Left lung (tissue), 10 donors: Measurements from ENCODE around the gene FHL2. TPM values are rescaled to one million over a fixed set of nuclear protein-coding genes. Genes with fewer than 3 reads are reported as not detected.

Experiments
- ATAC-seq: fragments of 200-7000 bp; cut with Tn5 transposase; one replicate; pipeline ENCODE4 v1.9.1; 2020; ENCODE audit warnings: moderate library complexity
- DNase-seq, 4 donors: peaks; one replicate each; pipeline ENCODE4 v3.0.0-alpha.2; 2013 to 2020
- H3K27ac ChIP-seq, 2 donors: fragments of 200-600 bp; sonication (generic) in 1 of 2; one replicate each; pipeline versions ENCODE4 v1.5.0 to v1.8.0; 2020 to 2021
- H3K27me3 ChIP-seq, 2 donors: fragments of 200-600 bp; sonication (generic) in 1 of 2; one replicate each; pipeline versions ENCODE4 v1.5.0 to v1.8.0; 2020 to 2021
- H3K36me3 ChIP-seq, 2 donors: fragments of 200-600 bp; sonication (generic) in 1 of 2; one replicate each; pipeline versions ENCODE4 v1.5.0 to v1.8.0; 2020 to 2021
- H3K4me1 ChIP-seq, 2 donors: fragments of 200-600 bp; one replicate each; pipeline ENCODE4 v1.8.0; 2021
- H3K4me3 ChIP-seq, 2 donors: fragments of 200-600 bp; sonication (generic) in 1 of 2; one replicate each; pipeline versions ENCODE4 v1.5.0 to v1.8.0; 2020 to 2021; ENCODE audit warnings: mild to moderate bottlenecking in 1 of 2
- H3K9me3 ChIP-seq, 2 donors: fragments of 200-600 bp; sonication (generic) in 1 of 2; one replicate each; pipeline versions ENCODE4 v1.5.0 to v1.8.0; 2020 to 2021
- intact Hi-C, 2 donors: fragments of 100-400 bp; cut with DNase I; formaldehyde crosslinking; loops; one replicate each; pipeline versions ENCODE4 v1.11.2 to v1.14.2; 2022
- polyA plus RNA-seq, 6 donors: library from polyadenylated mRNA; unstranded; fragments of 120-200 nt; gene quantifications; one replicate each; pipeline ENCODE4 v1.2.1, GENCODE V29; 2013; ENCODE audit not compliant: insufficient read length in 6 of 6
- total RNA-seq, 2 donors: library from RNA; stranded (reverse); fragmentation: NEBNext Ultra II Directional; extraction: Animal tissue kit (Norgen Biotek cat#: 25700); gene quantifications; one replicate each; pipeline ENCODE4 v1.2.1, GENCODE V29; 2021
- TF ChIP-seq, protein P1 (sequence below), 2 donors: fragments of 200-600 bp; sonication (generic) in 1 of 2; IDR thresholded peaks; one replicate each; pipeline versions ENCODE4 v1.5.0 to v1.8.0; 2021; ENCODE audit warnings: antibody characterized with exemption in 2 of 2
- donor health status: DM: no; HTN: yes; CAD: no.
- donor health status: DM: no; HTN: no; CAD: no.

Gene FHL2
- total and polyA plus RNA-seq, 8 donors: 5.0 to 30.1 (median 6.6) TPM

DNA sequence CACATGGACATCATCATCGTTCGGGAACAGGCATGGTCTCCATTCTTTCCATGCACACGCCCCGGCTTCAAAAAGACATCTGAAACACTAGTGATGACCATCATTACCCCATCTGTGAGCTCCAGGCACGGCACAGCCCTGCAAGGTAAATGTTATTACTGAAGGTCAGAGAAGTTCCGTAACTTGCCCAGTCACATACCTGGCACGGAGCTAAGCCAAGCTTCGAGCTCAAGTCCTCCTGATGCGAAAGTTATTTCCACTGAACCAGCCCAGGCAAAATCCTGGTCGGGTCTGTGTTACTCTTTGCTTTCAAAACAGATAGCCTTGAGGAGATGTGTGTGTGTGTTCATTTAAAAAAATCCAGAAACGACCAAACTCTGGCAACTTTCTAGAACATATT is 22.8 kb downstream of the FHL2 start:
- intact Hi-C loops: no loop called here

DNA sequence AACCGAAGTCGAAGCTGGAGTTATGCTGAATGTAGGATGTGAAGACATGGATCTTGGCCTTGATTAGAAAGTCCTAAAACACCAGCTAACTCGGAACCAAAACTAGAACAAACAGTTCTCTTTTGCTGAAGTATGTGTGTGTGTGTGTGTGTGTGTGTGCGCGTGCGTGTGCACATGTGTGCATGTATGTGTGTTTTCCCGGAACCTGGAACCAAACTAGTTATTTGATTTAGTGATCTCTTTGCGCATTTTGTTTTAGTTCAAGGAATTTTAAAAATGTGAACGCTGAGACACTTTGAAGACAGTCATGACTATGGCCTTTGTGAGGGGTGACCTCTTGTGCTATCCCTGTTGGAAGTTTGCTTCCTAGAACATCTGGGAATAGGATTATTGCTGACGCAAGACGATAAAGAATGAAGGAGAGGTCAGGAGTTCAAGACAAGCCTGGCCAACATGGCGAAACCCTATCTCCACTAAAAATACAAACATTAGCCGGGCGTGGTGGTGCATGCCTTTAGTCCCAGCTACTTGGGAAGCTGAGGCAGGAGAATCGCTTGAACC is 23.8 kb downstream of the FHL2 start:
- H3K4me3 ChIP-seq: no peak overlapping the region
- ATAC-seq: no peak
- DNase-seq: no peak
- peaks cover 7 to 10% of the 10 kb centered on the region in 2 donors for H3K4me1 ChIP-seq
- TF ChIP-seq, protein P1, sequence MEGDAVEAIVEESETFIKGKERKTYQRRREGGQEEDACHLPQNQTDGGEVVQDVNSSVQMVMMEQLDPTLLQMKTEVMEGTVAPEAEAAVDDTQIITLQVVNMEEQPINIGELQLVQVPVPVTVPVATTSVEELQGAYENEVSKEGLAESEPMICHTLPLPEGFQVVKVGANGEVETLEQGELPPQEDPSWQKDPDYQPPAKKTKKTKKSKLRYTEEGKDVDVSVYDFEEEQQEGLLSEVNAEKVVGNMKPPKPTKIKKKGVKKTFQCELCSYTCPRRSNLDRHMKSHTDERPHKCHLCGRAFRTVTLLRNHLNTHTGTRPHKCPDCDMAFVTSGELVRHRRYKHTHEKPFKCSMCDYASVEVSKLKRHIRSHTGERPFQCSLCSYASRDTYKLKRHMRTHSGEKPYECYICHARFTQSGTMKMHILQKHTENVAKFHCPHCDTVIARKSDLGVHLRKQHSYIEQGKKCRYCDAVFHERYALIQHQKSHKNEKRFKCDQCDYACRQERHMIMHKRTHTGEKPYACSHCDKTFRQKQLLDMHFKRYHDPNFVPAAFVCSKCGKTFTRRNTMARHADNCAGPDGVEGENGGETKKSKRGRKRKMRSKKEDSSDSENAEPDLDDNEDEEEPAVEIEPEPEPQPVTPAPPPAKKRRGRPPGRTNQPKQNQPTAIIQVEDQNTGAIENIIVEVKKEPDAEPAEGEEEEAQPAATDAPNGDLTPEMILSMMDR (IDR thresholded peaks at IDR 0.05): no peak
- intact Hi-C loops: no loop called here
- no peaks in the 10 kb centered on the region for H3K9me3 ChIP-seq
- no peaks in the 10 kb centered on the region for H3K36me3 ChIP-seq
- H3K27me3 ChIP-seq: peaks cover 0 to 9% of the 10 kb centered on the region in 2 donors
- H3K27ac ChIP-seq: peak overlapping the region in 1 of 2 donors; percentile 26

More for the DNA sequence above, 22.8 kb downstream of the FHL2 start:
- H3K27me3 ChIP-seq: peaks cover 0 to 9% of the 10 kb centered on the region in 2 donors
- ATAC-seq: no peak
- H3K4me1 ChIP-seq: peaks cover 7 to 14% of the 10 kb centered on the region in 2 donors
- TF ChIP-seq, protein P1 (IDR thresholded peaks at IDR 0.05): no peak
- DNase-seq: no peak
- H3K9me3 ChIP-seq: no peaks in the 10 kb centered on the region
- no peaks in the 10 kb centered on the region for H3K36me3 ChIP-seq
- H3K27ac ChIP-seq: no peak overlapping the region
- no peak overlapping the region for H3K4me3 ChIP-seq

DNA sequence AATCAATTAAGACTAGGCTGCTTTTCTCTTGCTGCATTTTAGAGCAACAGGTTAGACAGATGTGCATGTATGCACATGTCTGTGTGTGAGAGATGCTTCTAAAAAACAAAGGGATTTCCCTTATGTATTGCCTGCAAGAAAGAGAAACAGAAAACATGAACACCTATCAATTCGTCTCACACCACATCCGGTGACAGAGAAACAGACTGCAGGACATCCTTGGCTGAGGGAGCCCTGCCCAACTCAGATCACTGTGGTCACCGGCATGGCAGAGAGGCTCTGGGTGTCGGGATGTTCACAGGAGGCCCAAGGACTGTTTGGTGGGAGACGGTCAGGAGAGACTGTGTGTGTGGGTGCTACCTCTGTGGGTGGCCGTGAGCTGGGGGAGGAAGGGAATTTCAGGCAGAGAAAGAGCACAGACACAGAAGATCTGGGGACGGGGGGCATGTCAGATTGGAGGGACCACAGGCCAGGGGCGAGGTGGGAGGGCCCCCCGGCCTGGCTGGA is 24.9 kb downstream of the FHL2 start:
- H3K4me1 ChIP-seq: peaks cover 7 to 10% of the 10 kb centered on the region in 2 donors
- TF ChIP-seq, protein P1 (IDR thresholded peaks at IDR 0.05): no peak
- no peaks in the 10 kb centered on the region for H3K9me3 ChIP-seq
- H3K4me3 ChIP-seq: no peak overlapping the region
- no peaks in the 10 kb centered on the region for H3K36me3 ChIP-seq
- intact Hi-C loops: no loop called here
- H3K27ac ChIP-seq: no peak overlapping the region
- ATAC-seq: no peak
- peaks cover 0 to 9% of the 10 kb centered on the region in 2 donors for H3K27me3 ChIP-seq
- DNase-seq: no peak

DNA sequence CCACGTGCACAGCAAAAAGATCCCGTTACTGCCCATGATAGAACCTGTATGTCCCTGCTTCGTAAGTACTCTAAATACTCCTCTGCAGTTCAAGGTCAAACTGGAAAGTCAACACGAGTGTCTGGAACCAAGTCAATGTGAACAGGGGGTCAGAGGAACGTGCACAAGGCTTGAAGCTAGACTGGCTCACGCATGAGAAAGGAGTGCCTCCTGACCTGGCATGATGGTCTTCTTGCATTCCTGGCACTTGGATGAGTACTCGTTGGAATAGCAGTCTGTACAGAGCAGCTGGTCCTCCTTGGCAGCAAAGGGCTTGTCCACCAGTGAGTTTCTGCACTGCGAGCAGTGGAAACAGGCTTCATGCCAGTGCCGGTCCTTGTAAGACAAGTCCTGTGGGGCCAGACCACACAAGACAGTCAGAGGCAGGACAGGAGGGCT is 25.5 kb downstream of the FHL2 start:
- Histone ChIP-seq H3K4me3 (no peak overlapping the region), H3K27ac (no peak overlapping the region), H3K27me3 (peaks cover 0 to 8% of the 10 kb centered on the region in 2 donors), H3K9me3 (no peaks in the 10 kb centered on the region), H3K36me3 (no peaks in the 10 kb centered on the region), H3K4me1 (peaks cover 7 to 10% of the 10 kb centered on the region in 2 donors)
- TF ChIP-seq, protein P1 (IDR thresholded peaks at IDR 0.05): no peak
- ATAC-seq (no peak), DNase-seq (peak in 1 of 4 donors; percentile 51)
- intact Hi-C loops: no loop called here

DNA sequence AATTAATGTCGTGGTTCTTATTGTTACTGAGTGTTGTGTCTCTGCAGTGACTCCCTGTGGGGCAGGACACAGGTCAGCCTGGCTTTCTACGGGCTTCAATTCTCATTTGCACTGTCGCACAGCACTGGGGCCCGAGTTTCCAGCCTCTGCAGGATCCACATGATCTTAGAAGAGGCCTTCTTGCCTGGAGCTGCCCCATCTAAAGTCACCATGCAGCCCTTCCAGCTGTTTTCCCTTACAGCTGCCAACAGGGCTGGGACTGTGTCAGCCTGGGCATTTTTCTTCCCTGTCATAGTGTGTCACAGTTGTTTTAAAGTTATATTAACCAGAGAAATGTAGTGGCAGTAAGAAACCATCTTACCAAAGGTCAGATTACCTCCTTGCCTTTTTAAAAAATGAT is 27.0 kb downstream of the FHL2 start:
- intact Hi-C loops: loop anchor here in 1 of 2 donors (2.0 kb wide), 1 partner anchor 149 kb away; no protein-coding TSS in a partner anchor

More for the DNA sequence above, 27.0 kb downstream of the FHL2 start:
- no peaks in the 10 kb centered on the region for H3K27me3 ChIP-seq
- H3K36me3 ChIP-seq: no peaks in the 10 kb centered on the region
- peaks cover 7 to 10% of the 10 kb centered on the region in 2 donors for H3K4me1 ChIP-seq
- TF ChIP-seq, protein P1 (IDR thresholded peaks at IDR 0.05): no peak
- no peaks in the 10 kb centered on the region for H3K9me3 ChIP-seq
- no peak for ATAC-seq
- H3K4me3 ChIP-seq: no peak overlapping the region
- peak in 1 of 4 donors; percentile 62 for DNase-seq
- H3K27ac ChIP-seq: no peak overlapping the region
